Prostate gland (tissue), 2 donors: ENCODE results near the gene TCF4.

Experiments
- CTCF ChIP-seq, 4 experiments: fragments of 200-600 bp in 2 of 4; fragments of 450-650 bp in 2 of 4; sonication (generic) in 2 of 4; IDR thresholded peaks; 1 replicate in 3 of 4; 2 replicates in 1 of 4; pipeline ENCODE4 v1.5.1; 2016 to 2019; ENCODE audit warnings: antibody characterized with exemption in 4 of 4, mild to moderate bottlenecking in 2 of 4, moderate library complexity in 2 of 4
- POLR2A ChIP-seq: fragments of 450-650 bp; IDR thresholded peaks from one replicate; pipeline ENCODE4 v1.6.1; 2016; ENCODE audit warnings: antibody characterized with exemption, mild to moderate bottlenecking

- no peak for TF ChIP-seq CTCF (IDR thresholded peaks at IDR 0.05)
- no peak for TF ChIP-seq POLR2A
Observed at GRCh38 chr18:55385770-55386169, 202.2 kb downstream of the TCF4 start.
